ENCODE data around the gene CCDC15.
"Not testable (repeated sequence)": the region's sequence is repeated elsewhere in the genome, so short reads cannot be mapped to it uniquely, and the experiment has no call there.

The CCDC15 gene

DNA sequence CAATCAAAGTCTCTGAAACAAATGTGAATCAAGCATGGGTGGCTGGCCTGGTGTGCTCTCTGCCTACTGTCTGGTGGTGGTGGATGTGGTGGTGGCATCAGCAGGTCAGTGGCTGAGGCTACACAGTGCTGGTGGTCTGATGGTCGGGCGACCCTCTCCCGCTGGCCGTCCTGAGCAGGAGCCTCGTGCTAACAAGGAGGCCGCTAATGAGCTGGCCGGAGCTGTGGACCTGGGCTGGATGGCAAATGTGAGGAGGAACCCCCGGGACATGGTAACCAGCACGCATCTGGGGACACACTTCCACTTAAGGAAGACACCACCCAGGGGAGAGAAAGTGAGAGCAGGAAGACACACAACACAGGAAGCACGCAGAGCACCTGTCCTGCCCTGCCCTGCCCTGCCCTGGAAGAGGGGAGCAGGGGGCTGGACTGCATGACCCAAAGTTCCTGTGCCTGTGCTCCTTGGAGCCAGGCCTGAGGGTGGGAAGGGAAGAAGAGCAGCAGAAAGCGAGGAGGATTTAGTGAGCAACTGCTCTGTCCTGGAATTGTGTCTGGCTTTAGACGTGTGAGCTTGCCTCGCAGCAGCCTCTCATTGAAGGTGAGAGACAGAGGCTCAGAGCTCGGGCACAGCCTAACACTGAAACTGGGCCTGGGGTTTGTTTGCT, 132.8 kb downstream of the CCDC15 start:
- DNase-seq (ENCODE audit: low read depth in 2 of 2): no peak
- H3K4me3 ChIP-seq (replicated peaks in 1 of 2; ENCODE audit: low read depth in 2 of 2, low read length in 2 of 2): no peak overlapping the region
- TF ChIP-seq, protein P1, sequence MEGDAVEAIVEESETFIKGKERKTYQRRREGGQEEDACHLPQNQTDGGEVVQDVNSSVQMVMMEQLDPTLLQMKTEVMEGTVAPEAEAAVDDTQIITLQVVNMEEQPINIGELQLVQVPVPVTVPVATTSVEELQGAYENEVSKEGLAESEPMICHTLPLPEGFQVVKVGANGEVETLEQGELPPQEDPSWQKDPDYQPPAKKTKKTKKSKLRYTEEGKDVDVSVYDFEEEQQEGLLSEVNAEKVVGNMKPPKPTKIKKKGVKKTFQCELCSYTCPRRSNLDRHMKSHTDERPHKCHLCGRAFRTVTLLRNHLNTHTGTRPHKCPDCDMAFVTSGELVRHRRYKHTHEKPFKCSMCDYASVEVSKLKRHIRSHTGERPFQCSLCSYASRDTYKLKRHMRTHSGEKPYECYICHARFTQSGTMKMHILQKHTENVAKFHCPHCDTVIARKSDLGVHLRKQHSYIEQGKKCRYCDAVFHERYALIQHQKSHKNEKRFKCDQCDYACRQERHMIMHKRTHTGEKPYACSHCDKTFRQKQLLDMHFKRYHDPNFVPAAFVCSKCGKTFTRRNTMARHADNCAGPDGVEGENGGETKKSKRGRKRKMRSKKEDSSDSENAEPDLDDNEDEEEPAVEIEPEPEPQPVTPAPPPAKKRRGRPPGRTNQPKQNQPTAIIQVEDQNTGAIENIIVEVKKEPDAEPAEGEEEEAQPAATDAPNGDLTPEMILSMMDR (IDR thresholded peaks at IDR 0.05; ENCODE audit: low read depth, low read length): no peak

DNA sequence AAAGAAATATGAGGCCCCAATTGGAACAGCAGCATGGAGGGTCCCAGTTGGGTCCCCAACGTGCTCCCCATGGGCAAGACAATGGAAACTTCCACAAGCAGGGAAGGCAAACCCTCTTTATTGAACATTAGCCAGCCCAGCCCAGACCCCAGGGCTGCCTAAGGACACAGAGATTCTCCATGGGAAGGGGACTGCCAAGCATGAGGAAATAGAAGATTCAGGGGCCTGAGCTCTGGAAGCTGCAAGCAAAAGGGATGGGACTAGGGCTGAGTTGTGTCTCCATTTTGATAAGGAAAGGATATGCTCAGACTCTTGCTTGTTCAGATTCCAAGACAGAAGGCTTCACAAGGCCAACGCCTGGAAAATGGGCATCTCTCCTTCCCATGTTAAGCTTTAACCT, 134.1 kb downstream of the CCDC15 start:
- H3K4me3 ChIP-seq (replicated peaks in 1 of 2; ENCODE audit: low read depth in 2 of 2, low read length in 2 of 2): no peak overlapping the region
- no peak for DNase-seq (ENCODE audit: low read depth in 2 of 2)
- TF ChIP-seq, protein P1 (IDR thresholded peaks at IDR 0.05; ENCODE audit: low read depth, low read length): no peak

DNA sequence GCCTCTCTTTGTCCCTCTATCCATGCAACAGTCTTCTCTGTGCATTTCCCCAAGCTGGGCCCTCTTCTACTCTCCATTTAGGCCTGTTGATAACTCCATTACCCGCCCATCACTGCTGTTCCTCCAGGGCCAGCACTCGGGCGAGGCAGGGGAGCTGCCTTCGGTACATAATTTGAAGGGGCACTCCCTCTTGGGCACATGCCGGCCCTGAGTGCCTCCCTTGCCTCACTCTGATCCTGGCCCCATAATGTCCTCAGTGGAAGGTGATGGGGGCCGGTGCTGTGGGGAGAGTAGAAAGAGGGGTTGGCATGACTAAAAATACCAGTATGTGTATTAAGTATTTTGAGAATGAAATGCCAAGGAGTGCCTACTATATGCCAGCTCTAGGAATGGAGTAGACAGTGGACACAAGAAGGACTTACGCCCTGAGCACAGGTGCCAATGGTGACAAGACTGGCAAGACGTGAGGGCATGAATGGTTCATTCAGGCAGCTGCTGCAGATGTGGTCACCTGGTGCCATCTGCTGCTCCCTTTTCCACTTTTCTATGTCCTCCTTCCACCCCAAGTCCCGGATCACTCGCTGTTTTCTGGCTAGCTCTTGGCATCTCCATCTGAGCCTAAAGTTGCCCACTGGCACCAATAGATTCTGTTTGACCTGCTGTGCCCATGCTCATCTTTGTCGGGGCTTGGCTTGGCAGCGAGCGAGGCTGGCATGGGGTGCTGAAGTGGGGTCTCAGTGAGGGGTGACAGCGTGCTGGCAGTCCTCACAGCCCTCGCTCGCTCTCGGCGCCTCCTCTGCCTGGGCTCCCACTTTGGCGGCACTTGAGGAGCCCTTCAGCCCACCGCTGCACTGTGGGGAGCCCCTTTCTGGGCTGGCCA, 134.8 kb downstream of the CCDC15 start:
- DNase-seq (ENCODE audit: low read depth in 2 of 2): no peak
- H3K4me3 ChIP-seq (replicated peaks in 1 of 2; ENCODE audit: low read depth in 2 of 2, low read length in 2 of 2): no peak overlapping the region
- TF ChIP-seq, protein P1 (IDR thresholded peaks at IDR 0.05; ENCODE audit: low read depth, low read length): no peak

DNA sequence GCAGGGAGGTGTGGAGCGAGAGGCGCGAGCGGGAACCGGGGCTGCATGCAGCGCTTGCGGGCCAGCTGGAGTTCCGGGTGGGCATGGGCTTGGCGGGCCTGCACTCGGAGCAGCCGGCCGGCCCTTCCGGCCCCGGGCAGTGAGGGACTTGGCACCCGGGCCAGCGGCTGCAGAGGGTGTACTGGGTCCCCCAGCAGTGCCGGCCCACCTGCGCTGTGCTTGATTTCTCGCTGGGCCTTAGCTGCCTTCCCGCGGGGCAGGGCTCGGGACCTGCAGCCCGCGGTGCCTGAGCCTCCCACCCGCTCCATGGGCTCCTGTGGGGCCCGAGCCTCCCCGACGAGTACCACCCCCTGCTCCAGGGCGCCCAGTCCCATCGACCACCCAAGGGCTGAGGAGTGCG, 135.5 kb downstream of the CCDC15 start:
- not testable (repeated sequence) for DNase-seq (ENCODE audit: low read depth in 2 of 2); H3K4me3 ChIP-seq (replicated peaks in 1 of 2; ENCODE audit: low read depth in 2 of 2, low read length in 2 of 2)

DNA sequence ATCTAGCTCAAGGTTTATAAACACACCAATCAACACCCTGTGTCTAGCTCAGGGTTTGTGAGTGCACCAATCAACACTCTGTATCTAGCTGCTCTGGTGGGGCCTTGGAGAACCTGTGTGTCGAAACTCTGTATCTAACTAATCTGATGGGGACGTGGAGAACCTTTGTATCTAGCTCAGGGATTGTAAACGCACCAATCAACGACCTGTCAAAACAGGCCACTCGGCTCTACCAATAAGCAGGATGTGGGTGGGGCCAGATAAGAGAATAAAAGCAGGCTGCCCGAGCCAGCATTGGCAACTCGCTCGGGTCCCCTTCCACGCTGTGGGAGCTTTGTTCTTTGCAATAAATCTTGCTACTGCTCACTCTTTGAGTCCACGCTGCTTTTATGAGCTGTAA, 136.1 kb downstream of the CCDC15 start:
- not testable (repeated sequence) for H3K4me3 ChIP-seq (replicated peaks in 1 of 2; ENCODE audit: low read depth in 2 of 2, low read length in 2 of 2); DNase-seq (ENCODE audit: low read depth in 2 of 2)

DNA sequence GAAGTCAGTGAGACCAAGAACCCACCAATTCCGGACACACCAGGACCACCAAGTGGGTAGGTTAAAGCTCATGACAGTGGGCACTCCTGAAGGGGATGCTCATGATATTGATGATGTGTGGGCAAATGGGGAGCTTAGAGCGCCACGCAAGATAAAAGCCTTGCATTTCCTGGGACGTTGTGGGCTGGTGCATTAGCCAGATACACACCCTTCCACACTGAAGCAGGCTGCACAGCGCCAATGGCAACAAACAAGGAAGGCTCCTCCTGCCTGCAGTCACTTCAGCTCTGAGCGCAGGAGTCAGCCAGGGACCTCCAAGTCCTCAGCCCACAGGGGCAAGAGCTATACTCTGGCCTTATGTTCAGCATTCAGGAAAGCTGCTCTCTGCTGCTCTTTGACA, 136.8 kb downstream of the CCDC15 start:
- no peak overlapping the region for H3K4me3 ChIP-seq (replicated peaks in 1 of 2; ENCODE audit: low read depth in 2 of 2, low read length in 2 of 2)
- no peak for DNase-seq (ENCODE audit: low read depth in 2 of 2)
- TF ChIP-seq, protein P1 (IDR thresholded peaks at IDR 0.05; ENCODE audit: low read depth, low read length): no peak
